HG03378 (cell line): ENCODE results near the gene COX6B1.
"Not testable (repeated sequence)": the region's sequence is repeated elsewhere in the genome, so short reads cannot be mapped to it uniquely, and the experiment has no call there.

Source experiments
- ATAC-seq: cut with Tn5 transposase; IDR thresholded peaks from one replicate; pipeline ENCODE4 v1.9.1; 2021; ENCODE audit warnings: mild to moderate bottlenecking, moderate library complexity; ENCODE audit not compliant: unreplicated experiment

Gene COX6B1, protein sequence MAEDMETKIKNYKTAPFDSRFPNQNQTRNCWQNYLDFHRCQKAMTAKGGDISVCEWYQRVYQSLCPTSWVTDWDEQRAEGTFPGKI

DNA sequence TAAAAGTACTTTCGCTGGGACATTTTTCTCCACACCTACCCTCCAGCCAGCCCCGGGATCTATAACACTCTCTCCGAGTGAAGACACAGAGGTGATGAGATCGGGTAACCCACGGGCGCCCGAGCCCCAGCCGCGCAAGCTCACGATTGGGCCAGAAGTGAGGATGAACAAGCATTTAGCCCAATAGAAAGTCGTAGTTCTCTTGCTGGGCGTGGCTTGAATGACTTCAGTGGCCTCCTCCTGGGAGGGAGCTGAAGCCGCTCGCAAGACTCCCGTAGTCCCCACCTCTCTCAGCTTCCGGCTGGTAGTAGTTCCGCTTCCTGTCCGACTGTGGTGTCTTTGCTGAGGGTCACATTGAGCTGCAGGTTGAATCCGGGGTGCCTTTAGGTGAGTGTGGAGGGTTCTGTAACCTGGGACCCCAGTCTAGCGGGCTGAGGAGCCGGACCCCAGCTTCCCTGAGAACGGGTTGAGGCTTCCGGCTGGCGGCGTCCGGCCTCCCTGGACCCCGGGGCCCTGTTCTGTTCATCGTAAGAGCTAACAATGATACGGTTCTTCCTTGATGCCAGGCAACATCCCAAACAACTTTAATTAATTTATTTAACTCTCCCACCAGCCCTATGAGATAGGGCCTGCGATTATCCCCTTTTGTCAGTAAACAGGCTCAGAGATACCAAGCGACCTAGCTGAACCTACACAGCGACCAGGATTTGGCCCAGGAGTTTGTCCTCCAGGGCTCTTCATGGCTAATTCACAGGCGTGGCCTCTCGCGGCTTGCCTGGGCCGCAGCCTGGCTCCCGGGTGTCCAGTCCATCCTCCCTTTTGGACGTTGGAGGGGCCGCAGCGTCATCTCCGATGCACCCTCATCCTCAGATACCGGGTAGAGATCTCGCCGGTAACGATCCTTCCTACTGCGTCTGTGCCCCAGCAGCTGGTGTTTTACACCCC, at the start of gene COX6B1:
TSS of gene COX6B1 (plus strand) at position 307 of the 945 bp plus-strand sequence. CDS start 2,921 bp downstream, outside the sequence.
- ATAC-seq: peak; percentile 64

DNA sequence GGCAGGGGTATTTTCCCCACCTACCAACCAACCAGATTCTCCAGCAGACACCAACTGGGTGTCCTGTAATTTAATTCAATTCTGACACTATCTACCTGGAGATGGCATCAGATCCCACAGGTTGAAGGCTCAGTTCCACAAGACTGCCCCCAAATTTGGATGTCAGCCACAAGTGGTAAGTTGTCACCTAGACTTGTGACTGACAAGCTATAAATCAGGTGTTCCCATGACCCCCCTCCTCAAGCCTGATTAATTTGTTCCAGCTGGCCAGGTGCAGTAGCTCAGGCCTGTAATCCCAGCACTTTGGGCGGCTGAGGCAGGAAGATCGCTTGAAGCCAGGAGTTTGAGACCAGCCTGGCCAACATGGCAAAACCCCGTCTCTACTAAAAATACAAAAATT, 46.2 kb upstream of the COX6B1 start:
- no peak for ATAC-seq

DNA sequence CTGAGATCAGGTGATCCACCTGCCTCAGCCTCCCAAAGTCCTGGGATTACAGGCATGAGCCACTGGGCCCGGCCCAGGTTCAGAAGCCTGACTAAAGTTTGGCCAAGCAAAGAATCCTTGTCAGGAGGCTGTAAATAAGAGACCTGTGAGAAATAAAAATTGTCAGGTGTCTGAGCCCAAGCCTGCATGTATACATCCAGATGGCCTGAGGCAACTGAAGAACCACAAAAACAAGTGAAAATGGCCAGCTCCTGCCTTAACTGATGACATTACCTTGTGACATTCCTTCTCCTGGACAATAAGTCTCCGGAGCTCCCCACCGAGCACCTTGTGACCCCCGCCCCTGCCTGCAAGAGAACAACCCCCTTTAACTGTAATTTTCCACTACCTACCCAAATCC, 43.7 kb upstream of the COX6B1 start:
- not testable (repeated sequence) for ATAC-seq

DNA sequence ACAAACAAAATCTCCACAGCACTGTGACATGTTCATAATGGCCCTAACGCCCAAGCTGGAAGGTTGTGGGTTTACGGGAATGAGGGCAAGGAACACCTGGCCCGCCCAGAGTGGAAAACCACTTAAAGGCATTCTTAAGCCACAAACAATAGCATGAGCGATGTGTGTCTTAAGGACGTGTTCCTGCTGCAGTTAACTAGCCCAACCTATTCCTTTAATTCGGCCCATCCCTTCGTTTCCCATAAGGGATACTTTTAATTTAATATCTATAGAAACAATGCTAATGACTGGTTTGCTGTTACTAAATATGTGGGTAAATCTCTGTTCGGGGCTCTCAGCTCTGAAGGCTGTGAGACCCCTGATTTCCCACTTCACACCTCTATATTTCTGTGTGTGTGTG, 41.0 kb upstream of the COX6B1 start:
- ATAC-seq: not testable (repeated sequence)

DNA sequence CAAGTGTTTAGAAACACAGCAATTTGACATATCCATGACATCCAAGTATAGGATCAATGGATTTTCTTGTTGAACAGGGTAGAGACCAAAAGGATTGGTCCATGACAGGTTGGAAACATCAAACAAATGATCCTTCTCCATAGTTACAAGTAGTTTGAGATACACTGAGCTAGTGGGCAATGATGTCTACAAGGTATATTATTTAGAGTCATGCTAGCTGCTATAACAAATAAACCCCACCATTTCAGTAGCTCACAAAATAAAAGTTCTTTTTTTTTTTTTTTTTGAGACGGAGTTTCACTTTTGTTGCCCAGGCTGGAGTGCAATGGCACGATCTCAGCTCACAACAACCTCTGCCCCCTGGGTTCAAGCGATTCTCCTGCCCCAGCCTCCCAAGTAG, 40.5 kb upstream of the COX6B1 start:
- ATAC-seq: no peak

DNA sequence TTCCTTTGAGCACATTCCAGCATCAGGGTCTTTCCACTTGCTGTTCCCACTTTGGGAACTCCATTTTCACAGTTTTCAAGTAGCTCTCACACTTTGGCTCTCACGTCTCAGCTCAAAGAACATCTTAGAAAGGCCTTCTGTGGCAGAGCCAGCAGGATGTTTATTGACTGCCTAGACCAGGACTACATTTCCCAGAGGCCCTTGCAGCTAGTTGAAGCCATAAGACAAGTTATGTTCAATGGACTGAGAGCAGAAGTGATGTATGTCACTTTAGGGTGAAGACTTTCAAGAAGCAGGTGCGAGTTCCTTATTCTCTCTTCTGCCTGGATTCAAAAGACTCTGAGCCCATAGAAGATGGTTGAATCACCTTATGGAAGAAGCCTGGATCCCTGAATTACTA, 39.9 kb upstream of the COX6B1 start:
- ATAC-seq: no peak

DNA sequence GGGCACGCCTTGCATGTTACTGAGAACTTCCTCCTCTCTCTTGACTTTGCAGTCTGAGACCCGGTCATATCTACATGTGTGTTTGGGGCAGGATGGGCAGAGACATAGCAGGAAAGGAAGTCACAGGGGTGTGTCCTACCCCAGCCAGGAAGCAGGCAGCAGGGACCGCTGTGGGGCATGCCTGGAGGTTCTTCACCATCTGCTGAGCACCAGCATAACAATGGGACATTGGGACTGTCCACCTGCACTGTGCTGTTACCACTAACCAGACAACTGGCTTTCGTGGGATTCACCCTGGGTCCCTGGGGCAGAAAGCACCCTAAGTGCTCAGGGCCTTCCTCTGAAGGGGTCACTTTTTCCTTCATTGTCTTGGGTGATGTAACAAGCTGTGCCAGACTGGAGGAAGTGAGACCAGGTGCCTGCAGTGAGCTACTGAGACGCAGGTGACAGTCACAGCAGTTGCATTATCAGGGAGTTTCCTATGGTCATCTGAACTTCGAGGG, 38.2 kb upstream of the COX6B1 start:
- ATAC-seq: no peak

DNA sequence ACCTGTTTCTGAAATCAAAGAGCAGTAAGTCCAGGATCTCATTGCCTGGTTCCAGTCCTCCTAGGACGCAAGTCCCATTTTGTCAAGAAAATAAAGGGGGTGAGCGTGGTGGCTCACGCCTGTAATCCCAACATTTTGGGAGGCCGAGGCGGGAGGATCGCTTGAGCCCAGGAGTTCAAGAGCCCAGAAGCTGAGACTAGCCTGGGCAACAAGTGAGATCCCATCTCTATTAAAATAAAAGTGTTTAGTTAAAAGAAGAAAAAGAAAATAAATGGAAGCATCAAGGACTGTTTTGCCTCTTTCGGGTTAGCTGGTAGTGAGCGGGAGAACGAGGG, 35.9 kb upstream of the COX6B1 start:
- ATAC-seq: no peak

DNA sequence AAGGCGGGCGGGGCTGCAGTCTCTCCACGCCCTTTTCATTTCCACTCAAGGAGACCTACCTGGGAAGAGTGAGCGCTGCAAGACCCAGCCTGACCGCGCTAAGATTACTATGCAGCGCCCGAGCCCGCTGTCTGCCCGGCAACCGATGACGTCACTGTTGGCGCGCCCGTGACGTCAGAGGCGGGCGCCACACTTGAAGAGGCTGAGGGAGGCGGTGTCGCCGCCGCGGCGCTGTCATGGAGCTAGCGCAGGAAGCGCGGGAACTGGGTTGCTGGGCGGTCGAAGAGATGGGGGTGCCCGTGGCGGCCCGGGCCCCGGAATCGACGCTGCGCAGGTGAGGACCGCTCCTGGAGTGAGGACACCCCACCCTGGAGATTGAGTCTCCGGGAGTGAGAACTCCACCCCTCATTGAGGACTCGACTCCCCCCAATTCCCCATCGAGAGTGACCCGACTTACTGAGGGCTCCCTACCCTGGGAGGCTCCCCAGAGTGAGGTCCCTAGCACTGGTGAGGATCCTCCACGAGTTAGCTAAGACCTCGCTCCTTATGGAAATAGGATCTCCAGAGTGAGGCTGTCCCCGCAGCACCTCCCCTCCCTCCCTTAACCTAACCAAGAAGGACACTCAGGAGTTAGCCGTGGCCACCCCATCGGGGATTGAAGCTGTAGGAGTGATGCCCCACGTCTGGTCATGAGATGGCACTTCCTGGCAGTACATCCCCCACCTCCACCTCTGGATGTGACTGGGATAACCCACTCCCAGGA, 35.4 kb upstream of the COX6B1 start, which contains the start of gene HAUS5:
TSS of gene HAUS5 (plus strand) at position 177 of the 763 bp plus-strand sequence. CDS start at position 237, 60 bp downstream.
- peak; percentile 65 for ATAC-seq

DNA sequence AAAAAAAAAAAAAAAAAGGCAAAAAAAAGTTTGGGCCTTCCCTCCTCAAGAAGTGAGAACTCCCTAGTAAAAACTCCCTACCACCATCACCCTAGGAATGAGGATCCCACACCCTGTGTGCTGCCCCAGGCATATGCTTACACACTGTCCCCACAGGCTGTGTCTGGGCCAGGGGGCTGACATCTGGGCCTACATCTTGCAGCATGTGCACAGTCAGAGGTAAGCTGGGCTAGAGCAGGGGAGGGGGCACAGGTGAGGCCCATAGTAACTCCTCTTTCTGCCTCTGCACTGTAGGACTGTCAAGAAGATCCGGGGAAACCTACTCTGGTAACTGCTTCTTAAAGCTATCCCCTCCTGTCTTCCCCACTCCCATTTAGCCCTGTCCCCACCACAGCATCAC, 34.5 kb upstream of the COX6B1 start:
- no peak for ATAC-seq

DNA sequence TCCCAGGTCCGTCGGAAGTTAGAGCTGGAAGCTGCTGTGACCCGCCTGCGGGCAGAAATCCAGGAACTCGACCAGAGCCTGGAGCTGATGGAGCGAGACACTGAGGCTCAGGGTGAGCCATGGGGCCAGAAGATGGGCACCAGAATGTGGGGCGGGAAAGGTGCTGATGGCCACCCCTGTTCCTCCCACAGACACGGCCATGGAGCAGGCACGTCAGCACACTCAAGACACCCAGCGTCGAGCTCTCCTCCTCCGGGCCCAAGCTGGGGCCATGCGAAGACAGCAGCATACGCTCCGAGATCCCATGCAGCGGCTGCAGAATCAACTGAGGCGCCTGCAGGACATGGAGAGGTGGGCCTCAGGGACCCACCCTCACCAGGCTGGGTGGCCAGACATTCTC, 33.1 kb upstream of the COX6B1 start:
- ATAC-seq: no peak

DNA sequence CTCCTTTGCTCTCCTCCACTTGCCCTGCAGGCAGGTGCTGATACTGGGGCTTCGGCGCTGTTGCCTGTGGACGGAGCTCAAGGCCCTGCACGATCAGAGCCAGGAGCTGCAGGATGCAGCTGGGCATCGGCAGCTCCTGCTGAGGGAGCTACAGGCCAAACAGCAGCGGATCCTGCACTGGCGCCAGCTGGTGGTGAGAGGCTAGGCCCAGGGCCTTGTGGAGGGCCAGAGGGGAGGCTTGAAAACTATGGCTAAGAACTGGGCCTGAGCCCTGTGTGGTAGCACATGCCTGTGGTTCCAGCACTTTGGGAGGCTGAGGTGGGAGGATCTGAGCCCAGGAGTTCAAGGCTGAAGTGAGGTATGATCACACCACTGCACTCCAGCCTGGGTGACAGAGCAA, 29.3 kb upstream of the COX6B1 start:
- no peak for ATAC-seq

DNA sequence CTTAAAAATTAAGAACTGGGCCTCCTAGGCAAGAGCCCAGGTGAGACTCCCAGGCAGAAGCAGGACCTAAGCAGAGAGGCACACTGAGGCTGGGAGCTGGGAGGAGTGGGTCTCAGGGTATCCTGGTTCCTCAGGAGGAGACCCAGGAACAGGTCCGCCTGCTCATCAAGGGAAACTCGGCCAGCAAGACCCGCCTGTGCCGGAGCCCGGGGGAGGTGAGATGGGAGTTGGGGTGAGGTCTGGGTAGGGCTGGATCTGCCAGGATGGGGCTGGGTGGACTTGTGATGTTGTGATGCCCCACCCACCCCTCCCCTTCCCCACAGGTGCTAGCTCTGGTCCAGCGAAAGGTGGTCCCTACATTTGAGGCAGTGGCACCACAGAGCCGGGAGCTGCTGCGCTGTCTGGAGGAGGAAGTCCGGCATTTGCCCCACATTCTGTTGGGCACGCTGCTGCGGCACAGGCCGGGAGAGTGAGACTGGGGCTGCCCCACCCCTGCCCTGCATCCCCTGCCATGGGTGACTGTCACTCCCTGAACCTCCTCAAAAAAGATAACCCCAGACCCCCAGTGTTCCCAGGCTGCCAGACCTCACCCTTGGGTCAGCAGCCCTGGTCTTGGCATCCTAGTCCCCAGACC, 28.7 kb upstream of the COX6B1 start:
- ATAC-seq: no peak

DNA sequence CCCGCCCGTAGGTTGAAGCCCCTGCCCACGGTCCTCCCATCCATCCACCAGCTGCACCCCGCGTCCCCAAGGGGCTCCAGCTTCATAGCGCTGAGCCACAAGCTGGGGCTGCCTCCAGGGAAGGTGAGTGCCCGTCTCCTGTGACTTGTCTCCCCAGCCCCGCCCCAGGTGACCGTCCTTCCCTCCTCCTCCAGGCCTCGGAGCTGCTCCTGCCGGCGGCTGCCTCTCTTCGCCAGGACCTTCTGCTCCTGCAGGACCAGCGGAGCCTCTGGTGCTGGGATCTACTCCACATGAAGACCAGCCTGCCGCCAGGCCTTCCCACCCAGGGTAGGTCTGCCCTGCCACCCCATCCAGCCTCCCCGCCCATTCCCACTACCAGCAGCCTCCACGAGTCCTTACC, 28.1 kb upstream of the COX6B1 start:
- no peak for ATAC-seq

DNA sequence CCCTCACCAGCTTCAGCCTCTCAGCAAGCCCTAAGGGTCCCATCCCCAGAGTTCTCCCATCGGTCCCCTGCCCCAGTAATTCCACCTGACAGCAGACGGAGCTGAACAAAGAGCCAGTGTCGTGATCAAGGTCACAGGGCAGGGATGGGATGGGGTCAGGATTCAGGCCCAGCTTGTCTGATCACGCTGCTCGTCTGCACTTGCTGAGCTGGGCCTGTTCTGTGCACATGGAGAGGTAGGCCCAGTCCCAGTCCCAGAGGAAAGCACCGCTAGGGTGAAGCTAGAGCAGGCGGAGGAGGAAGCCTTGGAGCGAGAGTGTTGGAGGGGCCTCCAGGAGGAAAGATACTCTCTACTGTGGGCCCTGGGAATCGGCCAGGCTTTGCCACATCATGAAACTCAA, 26.4 kb upstream of the COX6B1 start:
- no peak for ATAC-seq

DNA sequence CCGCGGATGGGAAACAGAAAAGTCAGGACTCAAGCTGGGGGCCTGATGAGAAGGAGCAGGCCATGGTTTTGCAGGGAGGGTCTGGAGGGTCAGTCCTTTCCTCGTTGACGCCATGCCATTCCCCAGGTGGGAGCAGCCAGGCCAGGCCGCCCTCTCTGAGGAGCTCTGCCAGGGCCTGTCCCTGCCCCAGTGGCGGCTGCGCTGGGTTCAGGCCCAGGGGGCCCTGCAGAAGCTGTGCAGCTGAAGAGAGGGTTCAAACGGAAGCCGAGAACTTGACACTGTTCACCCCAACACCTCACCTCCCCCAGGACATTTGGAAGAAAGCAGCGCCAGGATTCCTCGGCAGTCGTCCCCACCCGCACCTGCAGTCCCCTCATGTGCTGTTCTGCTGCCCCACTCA, 25.4 kb upstream of the COX6B1 start:
- no peak for ATAC-seq

DNA sequence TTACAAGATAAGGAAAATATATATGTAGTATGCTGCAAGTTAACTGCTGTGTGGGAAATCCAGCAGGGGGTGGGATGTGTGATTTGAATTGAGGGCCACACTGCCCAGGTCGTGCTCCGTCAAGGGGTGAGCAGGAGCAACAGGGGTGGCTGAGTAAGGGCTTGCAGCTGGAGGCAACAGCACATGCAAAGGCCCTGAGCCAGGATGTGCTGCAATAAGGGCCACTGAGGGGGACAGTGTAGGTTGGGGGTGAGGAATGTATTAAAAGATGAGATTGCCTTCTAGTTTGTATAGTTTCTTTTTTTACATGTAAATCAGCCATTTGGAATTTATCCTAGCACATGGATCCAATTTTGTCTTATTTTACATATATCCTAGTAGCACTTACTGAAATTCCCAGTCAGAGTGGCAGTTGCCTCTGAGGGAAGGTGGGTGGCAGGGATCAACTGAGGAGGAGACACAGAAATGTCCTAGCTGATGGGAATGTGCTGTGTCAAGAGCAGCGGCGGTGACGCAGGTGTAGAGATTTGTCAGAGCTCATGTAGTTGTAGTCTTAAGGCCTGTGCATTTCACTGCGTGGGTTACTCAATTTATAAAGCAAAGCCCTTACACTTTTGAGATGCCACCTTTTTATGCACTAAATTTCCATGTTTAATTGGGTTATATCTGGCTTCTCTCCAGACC, 24.7 kb upstream of the COX6B1 start:
- ATAC-seq: no peak

DNA sequence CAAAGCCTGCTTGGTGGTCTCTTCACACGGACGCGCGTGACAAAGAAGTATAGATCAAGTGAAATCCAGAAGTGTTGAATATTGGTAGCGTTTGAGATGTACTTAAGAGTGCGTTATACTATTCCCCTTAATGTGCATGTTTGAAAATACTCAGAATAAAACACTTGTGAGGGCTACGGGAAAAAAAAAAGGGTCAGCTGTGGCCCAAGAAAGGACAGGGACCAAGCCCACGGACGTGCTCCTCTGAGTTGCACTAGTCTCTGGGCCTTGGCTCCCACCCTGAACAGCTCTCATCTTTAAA, 19.9 kb upstream of the COX6B1 start:
- no peak for ATAC-seq

DNA sequence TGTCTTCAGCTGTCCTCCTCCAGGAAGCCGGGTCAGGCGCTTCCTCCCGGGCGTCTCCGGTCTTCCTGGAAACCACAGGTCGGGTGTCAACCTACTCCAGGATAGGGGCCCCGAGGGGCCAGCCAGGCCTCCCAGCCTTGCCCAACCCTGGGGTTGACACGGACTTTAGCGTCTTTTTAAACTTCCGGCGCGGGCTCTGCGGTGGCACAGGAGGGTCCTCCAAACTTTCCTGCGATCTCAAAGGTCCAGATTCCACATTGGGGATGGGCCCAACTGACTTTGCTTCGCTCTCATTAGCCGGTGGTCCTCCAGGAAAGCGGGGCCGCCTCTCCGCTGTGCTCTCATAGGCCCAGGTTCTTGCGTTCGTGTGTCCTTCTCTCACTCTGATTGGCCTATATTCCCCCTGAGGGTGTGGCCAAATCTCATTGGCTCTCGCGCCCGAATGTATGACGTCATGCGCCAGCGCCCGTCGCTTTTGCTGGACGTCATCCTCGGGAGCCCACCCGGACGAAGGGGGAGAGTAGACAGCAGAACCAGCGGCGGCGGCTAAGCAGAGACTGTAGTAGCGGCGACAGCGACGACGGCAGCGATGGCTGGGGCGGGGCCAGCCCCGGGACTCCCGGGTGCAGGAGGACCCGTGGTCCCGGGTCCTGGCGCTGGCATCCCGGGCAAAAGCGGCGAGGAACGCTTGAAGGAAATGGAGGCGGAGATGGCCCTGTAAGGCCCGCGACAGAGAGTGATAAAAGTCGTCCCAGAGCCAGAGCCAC, 19.4 kb upstream of the COX6B1 start, which contains the start of gene RBM42:
TSS of gene RBM42 (plus strand) at position 472 of the 767 bp plus-strand sequence. CDS start at position 590, 118 bp downstream.
- ATAC-seq: peak; percentile 91

DNA sequence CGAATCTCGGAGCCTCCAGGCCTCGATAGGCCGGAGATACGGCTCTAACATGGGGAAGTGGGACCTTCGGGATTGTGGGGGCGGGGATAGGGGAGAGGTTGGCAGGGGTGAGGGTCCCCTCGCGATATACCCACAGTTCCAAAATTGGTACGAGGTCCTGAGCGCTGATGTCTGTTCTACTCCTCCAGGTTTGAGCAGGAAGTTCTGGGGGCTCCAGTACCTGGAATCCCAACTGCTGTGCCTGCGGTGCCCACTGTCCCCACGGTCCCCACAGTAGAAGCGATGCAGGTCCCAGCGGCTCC, 18.8 kb upstream of the COX6B1 start:
- no peak for ATAC-seq
